Endothelial cell of umbilical vein (primary cell): ENCODE results near the gene RARRES1. TPM values are rescaled to one million over a fixed set of nuclear protein-coding genes. Genes with fewer than 3 reads are reported as not detected.

Source experiments
- BruUV-seq: library from RNA; stranded (reverse); fragments of 400-500 nt; replicated peaks from 2 replicates; lab custom pipeline; 2021; lab: Mats Ljungman, UMichigan
- CTCF ChIA-PET: fragments of 300-600, 350-600 bp; sonication (Branson Sonifier 250); formaldehyde crosslinking; loops from one replicate; lab custom pipeline; 2021; ENCODE audit warnings: antibody characterized with exemption, inconsistent platforms; lab: Charles Lee
- POLR2A ChIA-PET: fragments of 300-600, 350-600 bp; sonication (Branson Sonifier 250); formaldehyde crosslinking; loops from one replicate; lab custom pipeline; 2021; ENCODE audit warnings: antibody characterized with exemption, inconsistent platforms; lab: Charles Lee
- DNase-seq: peaks from one replicate; pipeline ENCODE4 v3.0.0-alpha.2; 2011; ENCODE audit warnings: low read depth, low spot score
- FAIRE-seq: peaks from 2 replicates; lab custom pipeline; 2011; peaks lifted over from hg19 to GRCh38; lab: Jason Lieb, UNC
- H2AFZ ChIP-seq: 2 replicates; pipeline ENCODE4 v1.6.0; 2012; ENCODE audit warnings: low read depth, low read length, control low read depth, inconsistent platforms
- H3K27ac ChIP-seq: 2 replicates; pipeline ENCODE4 v1.5.1; 2011; ENCODE audit warnings: low read depth, mild to moderate bottlenecking, control low read depth, low read length, moderate library complexity; ENCODE audit not compliant: insufficient read depth
- H3K27me3 ChIP-seq, 2 experiments: 2 replicates each; pipeline versions ENCODE4 v1.6.0 to v1.6.1; 2011; ENCODE audit warnings: low read length in 2 of 2, mixed read lengths in 1 of 2; ENCODE audit not compliant: control insufficient read depth in 2 of 2, insufficient read depth in 2 of 2
- H3K36me3 ChIP-seq, 2 experiments: 2 replicates in 1 of 2; 3 replicates in 1 of 2; pipeline ENCODE4 v1.5.1; 2011; ENCODE audit warnings: low read length in 2 of 2, mild to moderate bottlenecking in 1 of 2, moderate library complexity in 1 of 2; ENCODE audit not compliant: control insufficient read depth in 2 of 2, insufficient read depth in 2 of 2; ENCODE audit errors: extremely low read depth in 1 of 2
- H3K4me1 ChIP-seq: 3 replicates; pipeline ENCODE4 v1.5.1; 2011; ENCODE audit warnings: mild to moderate bottlenecking, low read length; ENCODE audit not compliant: control insufficient read depth, insufficient read depth; ENCODE audit errors: extremely low read depth
- H3K4me2 ChIP-seq: 2 replicates; pipeline ENCODE4 v1.6.1; 2011; ENCODE audit warnings: low read length, control low read depth, mixed read lengths; ENCODE audit not compliant: insufficient read depth
- H3K4me3 ChIP-seq, 3 experiments: fragments of 200-600 bp in 1 of 3; sonication (generic), shearing (Covaris generic) in 1 of 3; replicated peaks in 1 of 3; 2 replicates each; pipeline ENCODE4 v1.5.1; 2011 to 2016; ENCODE audit warnings: control low read depth in 3 of 3, low read length in 3 of 3, mild to moderate bottlenecking in 2 of 3, inconsistent platforms in 1 of 3, low read depth in 1 of 3, moderate library complexity in 1 of 3; ENCODE audit not compliant: insufficient read depth in 1 of 3
- H3K79me2 ChIP-seq: 2 replicates; pipeline ENCODE4 v1.6.0; 2012; ENCODE audit warnings: low read length, inconsistent platforms; ENCODE audit not compliant: control insufficient read depth, insufficient read depth
- H3K9ac ChIP-seq: replicated peaks from 2 replicates; pipeline ENCODE3; 2011; ENCODE audit warnings: low read length, control low read depth; ENCODE audit not compliant: insufficient read depth; ENCODE audit errors: extremely low read depth
- H3K9me1 ChIP-seq: replicated peaks from 3 replicates; pipeline ENCODE4 v1.6.0; 2011; ENCODE audit warnings: mild to moderate bottlenecking, low read length; ENCODE audit not compliant: control insufficient read depth, insufficient read depth; ENCODE audit errors: extremely low read depth
- H3K9me3 ChIP-seq: replicated peaks from 2 replicates; pipeline ENCODE4 v1.5.1; 2012; ENCODE audit warnings: low read length, inconsistent platforms; ENCODE audit not compliant: control insufficient read depth, insufficient read depth
- H4K20me1 ChIP-seq: replicated peaks from 2 replicates; pipeline ENCODE3; 2011; ENCODE audit warnings: mild to moderate bottlenecking, low read length; ENCODE audit not compliant: control insufficient read depth, insufficient read depth; ENCODE audit errors: extremely low read depth
- EZH2 ChIP-seq: IDR thresholded peaks from 2 replicates; pipeline ENCODE4 v1.6.1; 2012; ENCODE audit warnings: borderline replicate concordance, low read depth, mild to moderate bottlenecking, moderate library complexity, low read length, inconsistent platforms; ENCODE audit not compliant: severe bottlenecking
- FOS ChIP-seq: IDR thresholded peaks from 2 replicates; pipeline ENCODE4 v1.6.1; 2011; ENCODE audit warnings: mild to moderate bottlenecking, low read length, moderate library complexity, borderline replicate concordance; ENCODE audit not compliant: insufficient read depth
- GATA2 ChIP-seq: IDR thresholded peaks from 2 replicates; pipeline ENCODE4 v1.7.0; 2011; ENCODE audit warnings: low read depth, mild to moderate bottlenecking, moderate library complexity, mixed read lengths, low read length; ENCODE audit not compliant: insufficient read length, insufficient read depth
- JUN ChIP-seq: IDR thresholded peaks from 2 replicates; pipeline ENCODE4 v1.6.1; 2011; ENCODE audit warnings: borderline replicate concordance, low read depth; ENCODE audit not compliant: insufficient read length, insufficient read depth
- MYC ChIP-seq: IDR thresholded peaks from one replicate; pipeline ENCODE4 v1.6.1; 2011; ENCODE audit warnings: mild to moderate bottlenecking, low read depth, low read length
- POLR2A ChIP-seq: IDR thresholded peaks from 2 replicates; pipeline ENCODE4 v1.6.1; 2012; ENCODE audit warnings: low read depth, mild to moderate bottlenecking, control low read depth, low read length
- POLR2AphosphoS5 ChIP-seq: IDR thresholded peaks from 2 replicates; pipeline ENCODE4 v1.6.1; 2012; ENCODE audit warnings: low read depth, mild to moderate bottlenecking, control low read depth, low read length, moderate library complexity; ENCODE audit not compliant: insufficient read depth
- dilution Hi-C: fragments of 300-500 bp; cut with MboI; formaldehyde crosslinking; loops from one replicate; pipeline ENCODE4 v1.15.0; 2019; ENCODE audit warnings: low sequenced_read_pairs; ENCODE audit not compliant: extremely low pct_ligation_motif_present
- intact Hi-C: fragments of 100-400 bp; cut with micrococcal nuclease; formaldehyde crosslinking; loops from one replicate; pipeline ENCODE4 v1.10.0; 2022
- polyA plus RNA-seq, 4 experiments: library from polyadenylated mRNA; depleted of rRNA in 3 of 4; stranded (reverse) in 3 of 4; unstranded in 1 of 4; fragments of >200 nt; gene quantifications; 2 replicates each; pipeline versions ENCODE4 v1.2.1 to v1.2.3, GENCODE V29; 2011 to 2012; ENCODE audit warnings: missing spikeins in 1 of 4
- total RNA-seq: library from RNA; stranded (reverse); gene quantifications from 2 replicates; pipeline ENCODE4 v1.2.3, GENCODE V29; 2021
- TF ChIP-seq, protein P1 (sequence below): IDR thresholded peaks from 2 replicates; pipeline ENCODE4 v1.6.1; 2011; ENCODE audit not compliant: insufficient read depth, insufficient read length
- TF ChIP-seq, protein P2 (sequence below), 2 donors: IDR thresholded peaks; 1 replicate in 1 of 2; 2 replicates in 1 of 2; pipeline ENCODE4 v1.5.1; 2011; ENCODE audit warnings: low read length in 2 of 2, mild to moderate bottlenecking in 2 of 2, moderate library complexity in 2 of 2, control low read depth in 1 of 2, inconsistent platforms in 1 of 2, low read depth in 1 of 2; ENCODE audit not compliant: insufficient read depth in 1 of 2; ENCODE audit errors: extremely low read depth in 1 of 2

RARRES1 gene
- total and polyA plus RNA-seq, 2 donors (not counting 3 experiments of a cell fraction or from before 2014, with no cell fraction given): 0.98 to 1.5 TPM

GRCh38 chr3:158745551-158745950 lies 13.3 kb upstream of the RARRES1 start:
- no peak for TF ChIP-seq EZH2
- TF ChIP-seq, protein P1, sequence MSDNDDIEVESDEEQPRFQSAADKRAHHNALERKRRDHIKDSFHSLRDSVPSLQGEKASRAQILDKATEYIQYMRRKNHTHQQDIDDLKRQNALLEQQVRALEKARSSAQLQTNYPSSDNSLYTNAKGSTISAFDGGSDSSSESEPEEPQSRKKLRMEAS: no peak
- no peak for TF ChIP-seq FOS
- TF ChIP-seq, protein P2, sequence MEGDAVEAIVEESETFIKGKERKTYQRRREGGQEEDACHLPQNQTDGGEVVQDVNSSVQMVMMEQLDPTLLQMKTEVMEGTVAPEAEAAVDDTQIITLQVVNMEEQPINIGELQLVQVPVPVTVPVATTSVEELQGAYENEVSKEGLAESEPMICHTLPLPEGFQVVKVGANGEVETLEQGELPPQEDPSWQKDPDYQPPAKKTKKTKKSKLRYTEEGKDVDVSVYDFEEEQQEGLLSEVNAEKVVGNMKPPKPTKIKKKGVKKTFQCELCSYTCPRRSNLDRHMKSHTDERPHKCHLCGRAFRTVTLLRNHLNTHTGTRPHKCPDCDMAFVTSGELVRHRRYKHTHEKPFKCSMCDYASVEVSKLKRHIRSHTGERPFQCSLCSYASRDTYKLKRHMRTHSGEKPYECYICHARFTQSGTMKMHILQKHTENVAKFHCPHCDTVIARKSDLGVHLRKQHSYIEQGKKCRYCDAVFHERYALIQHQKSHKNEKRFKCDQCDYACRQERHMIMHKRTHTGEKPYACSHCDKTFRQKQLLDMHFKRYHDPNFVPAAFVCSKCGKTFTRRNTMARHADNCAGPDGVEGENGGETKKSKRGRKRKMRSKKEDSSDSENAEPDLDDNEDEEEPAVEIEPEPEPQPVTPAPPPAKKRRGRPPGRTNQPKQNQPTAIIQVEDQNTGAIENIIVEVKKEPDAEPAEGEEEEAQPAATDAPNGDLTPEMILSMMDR (IDR thresholded peaks at IDR 0.05; ENCODE audit: extremely low read depth in 1 of 2, insufficient read depth in 1 of 2, low read depth in 1 of 2, low read length in 2 of 2): no peak
- TF ChIP-seq POLR2A: no peak
- no peak for TF ChIP-seq MYC
- no peak for TF ChIP-seq POLR2AphosphoS5
- no peak for TF ChIP-seq GATA2
- no peak for TF ChIP-seq JUN
- no TSS peak for BruUV-seq
- intact Hi-C loops (no loop called here), dilution Hi-C loops (no loop called here)
- Histone ChIP-seq H3K79me2 (no peaks in the 10 kb centered on the region), H3K27ac (no peak overlapping the region), H3K9me3 (no peaks in the 10 kb centered on the region), H2AFZ (no peak overlapping the region), H3K36me3 (no peaks in the 10 kb centered on the region), H4K20me1 (no peaks in the 10 kb centered on the region), H3K4me1 (peaks cover 4% of the 10 kb centered on the region), H3K4me2 (no peak overlapping the region), H3K4me3 (no peak overlapping the region), H3K9ac (no peak overlapping the region), H3K9me1 (no peaks in the 10 kb centered on the region), H3K27me3 (no peaks in the 10 kb centered on the region)
- POLR2A ChIA-PET: no interaction called here
- CTCF ChIA-PET: interaction anchor here (1.3 to 1.9 kb wide), 2 partner anchors 18 to 44 kb away, joined by 3 to 5 read pairs; no protein-coding TSS in a partner anchor
- FAIRE-seq: no peak
- no peak for DNase-seq
